HG02610 (cell line): Measurements from ENCODE around the gene IL18RAP.

Source experiments
- ATAC-seq: cut with Tn5 transposase; IDR thresholded peaks from one replicate; pipeline ENCODE4 v1.9.1; 2021; ENCODE audit warnings: mild to moderate bottlenecking, moderate library complexity; ENCODE audit not compliant: unreplicated experiment

Gene IL18RAP

DNA sequence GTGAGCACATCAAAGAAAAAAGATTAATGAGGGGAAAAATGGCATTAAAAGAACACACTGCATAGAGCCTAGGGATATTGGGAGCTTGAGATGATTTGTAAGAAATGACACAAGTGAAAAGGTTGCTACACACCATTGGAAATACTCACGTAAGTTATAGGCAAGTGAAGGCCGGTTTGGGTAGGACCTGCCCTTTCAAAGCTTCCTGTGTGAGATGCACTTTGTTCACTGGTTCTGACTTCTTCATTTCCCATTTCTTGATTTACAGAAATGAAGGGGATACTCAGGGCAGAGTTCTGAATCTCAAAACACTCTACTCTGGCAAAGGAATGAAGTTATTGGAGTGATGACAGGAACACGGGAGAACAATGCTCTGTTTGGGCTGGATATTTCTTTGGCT lies at the start of gene IL18RAP:
Gene IL18RAP (plus strand): TSS at position 251 of the 400 bp plus-strand sequence. CDS start 118 bp downstream, at position 369.
- no peak for ATAC-seq

GRCh38 chr2:102376052-102376591 lies 46.8 kb upstream of the IL18RAP start:
- no peak for ATAC-seq

DNA sequence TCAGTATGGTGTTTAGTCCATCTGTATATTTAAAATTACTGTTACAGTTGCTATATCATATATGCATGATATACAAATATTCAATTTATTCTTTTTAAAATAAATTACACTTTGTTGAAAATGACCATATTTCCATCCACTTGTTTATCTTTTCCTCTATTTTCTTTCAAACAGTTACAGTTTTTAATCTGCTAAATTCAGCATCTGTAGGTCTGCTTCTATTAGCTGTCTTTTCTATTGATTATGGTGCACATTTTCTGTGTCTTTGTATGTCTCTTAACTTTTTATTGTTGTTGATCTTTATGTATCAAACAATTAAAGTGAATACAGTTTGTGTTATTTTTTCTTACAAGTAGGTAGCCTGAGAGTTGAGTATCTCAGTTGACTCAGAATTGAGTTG lies 39.2 kb upstream of the IL18RAP start:
- ATAC-seq = no peak

GRCh38 chr2:102385522-102385921 lies 37.4 kb upstream of the IL18RAP start:
- ATAC-seq = no peak

DNA sequence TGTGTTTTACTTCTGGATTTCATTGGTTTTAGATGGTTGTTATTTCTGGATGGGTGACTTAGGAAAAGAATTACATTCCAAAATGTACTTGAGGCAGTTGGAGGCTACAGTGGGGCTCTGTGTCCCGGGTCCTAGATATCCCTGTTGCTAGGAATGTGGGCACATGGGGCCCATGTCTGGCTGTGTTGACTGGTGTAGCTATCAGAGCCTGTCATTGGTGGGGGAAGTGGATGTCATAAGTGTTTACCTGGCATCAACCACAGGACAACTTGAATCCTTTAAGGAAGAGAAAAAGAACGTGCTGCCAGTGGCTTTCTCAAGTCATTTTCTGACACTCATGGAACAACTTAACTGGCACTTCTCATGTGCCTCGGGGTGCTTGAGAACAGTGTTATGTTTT lies 37.0 kb upstream of the IL18RAP start:
- no peak for ATAC-seq

- ATAC-seq = no peak
Observed at GRCh38 chr2:102386867-102387541, 36.0 kb upstream of the IL18RAP start.

- ATAC-seq = peak; percentile 81
Observed at GRCh38 chr2:102387763-102388546, 35.0 kb upstream of the IL18RAP start.

GRCh38 chr2:102391565-102391964 lies 31.4 kb upstream of the IL18RAP start:
- ATAC-seq = no peak

DNA sequence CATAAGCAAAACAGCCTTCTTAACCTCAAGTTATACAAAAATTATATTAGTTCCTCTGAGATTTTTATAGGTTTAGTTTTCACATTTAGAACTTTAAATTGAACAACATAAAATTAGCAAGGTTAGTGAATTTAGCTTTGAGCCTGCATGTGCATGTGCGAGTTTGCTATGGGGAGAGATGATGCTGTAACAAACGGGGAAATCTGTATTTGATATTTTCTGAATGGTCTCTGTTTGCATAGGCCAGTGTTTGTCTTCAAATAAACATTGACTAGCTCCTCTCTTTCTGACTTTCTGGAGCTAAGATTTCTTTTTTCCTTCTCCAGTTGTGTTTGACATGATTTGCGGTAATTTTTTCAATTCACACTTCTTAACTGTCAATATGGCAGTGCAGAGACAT lies 30.9 kb upstream of the IL18RAP start:
- no peak for ATAC-seq

GRCh38 chr2:102392942-102393341 lies 30.0 kb upstream of the IL18RAP start:
- no peak for ATAC-seq

DNA sequence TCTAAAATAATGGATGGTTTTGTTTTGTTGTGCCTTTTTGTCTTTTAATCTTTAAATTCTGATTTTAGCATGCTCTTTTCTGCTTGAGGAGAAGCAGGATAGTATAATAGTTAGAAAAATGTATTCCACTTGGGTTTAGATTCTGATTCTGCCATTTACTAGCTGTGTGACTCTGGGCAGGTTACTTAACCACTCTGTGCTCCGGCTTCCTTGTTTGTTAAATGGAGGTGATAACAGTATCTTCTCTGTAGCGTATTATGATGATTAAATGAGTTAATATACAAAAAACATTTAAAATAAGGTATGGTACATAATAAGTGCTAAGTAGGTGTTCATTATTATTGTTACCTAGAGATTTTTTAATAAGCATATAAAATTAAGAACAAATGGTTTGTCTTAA lies 26.9 kb upstream of the IL18RAP start:
- ATAC-seq = no peak

GRCh38 chr2:102397209-102397608 lies 25.8 kb upstream of the IL18RAP start:
- no peak for ATAC-seq

DNA sequence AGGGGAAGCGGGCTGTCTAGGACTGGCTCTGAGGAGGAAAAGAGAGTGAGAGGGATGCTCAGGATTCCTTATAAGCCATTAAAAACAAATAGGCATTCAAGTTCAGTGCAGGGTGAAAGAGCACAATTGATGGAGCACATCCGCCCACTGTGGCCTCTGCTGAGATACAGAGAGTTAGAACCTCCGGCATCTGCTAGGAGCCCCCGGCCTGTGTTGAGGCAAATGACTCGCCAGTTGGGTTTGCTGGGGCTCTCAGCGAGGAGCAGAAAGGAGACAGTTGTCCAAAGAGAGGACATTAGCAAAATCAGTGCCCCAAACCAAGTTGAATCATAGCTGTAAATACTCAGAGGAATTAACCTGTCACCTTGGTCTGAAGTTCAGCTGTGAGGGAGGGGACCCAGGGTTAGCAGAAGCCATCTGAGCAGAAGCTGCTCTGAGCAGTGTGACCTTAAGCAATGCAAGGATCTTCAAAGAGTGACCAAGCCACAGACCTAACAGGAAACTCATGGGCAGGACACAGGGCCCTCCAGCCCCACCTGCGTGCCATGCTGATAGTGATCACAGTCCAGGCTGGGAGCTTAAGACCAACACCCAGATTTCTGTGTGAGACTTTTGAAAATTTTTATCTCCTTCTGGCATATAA lies 23.3 kb upstream of the IL18RAP start:
- ATAC-seq = no peak

DNA sequence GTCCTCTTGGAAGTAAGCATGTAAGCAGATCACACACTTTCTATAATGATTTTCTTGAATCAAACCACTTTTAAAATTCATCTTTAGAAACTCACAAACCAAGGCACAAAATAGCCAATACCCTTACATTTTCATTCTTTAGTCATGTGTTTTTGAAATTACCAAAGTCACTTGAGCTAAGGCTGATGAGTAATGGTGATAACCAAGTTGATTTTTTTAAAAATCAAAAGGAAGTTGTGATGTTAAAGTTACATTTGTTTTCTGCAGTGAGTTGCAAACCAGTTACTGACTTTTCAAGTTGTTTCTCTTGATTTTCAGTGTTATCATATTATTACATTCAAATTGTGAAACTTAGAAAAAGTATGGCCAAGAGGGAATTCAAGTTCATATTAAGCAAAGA lies 21.5 kb upstream of the IL18RAP start:
- ATAC-seq = no peak

- ATAC-seq = no peak
Observed at GRCh38 chr2:102401865-102402264, 21.1 kb upstream of the IL18RAP start.

DNA sequence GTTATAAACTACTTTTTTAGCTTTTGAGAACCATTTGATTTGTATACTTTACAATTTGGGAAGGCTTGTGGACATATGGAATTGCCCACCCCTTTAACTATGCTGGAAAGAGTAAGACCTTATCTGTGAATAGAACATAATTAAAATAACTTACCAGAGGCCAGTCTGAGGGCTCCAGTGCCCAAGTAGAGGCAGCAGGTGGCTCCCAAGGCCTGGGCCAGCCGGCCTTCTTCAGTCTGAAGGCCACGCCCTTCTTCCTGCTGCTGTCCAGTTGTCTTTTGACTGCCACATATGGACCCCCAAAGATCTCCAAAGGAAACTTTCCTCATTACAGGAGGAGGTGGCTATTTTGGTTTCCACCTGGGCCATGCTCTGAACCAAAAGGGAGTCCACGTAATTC lies 12.0 kb upstream of the IL18RAP start:
- ATAC-seq = no peak

DNA sequence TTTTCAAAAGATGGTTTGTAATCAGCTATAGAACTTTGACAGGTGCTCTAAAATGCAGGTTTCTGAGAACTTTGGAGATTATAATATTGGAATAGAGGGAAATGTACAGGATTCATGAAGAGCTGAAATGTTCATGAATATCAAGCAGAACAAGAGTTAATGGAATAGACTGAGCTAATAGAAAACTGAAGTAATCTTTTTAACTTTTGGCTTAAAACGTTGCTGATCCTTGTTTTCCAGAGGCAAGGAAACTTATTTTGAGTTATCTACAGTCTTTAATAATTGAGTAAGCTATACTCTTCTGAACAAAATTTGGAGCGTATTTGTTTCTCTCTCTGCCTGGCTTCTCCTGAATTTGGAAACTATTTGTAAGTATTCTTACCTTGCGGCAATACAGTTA lies 10.8 kb upstream of the IL18RAP start:
- ATAC-seq = no peak

DNA sequence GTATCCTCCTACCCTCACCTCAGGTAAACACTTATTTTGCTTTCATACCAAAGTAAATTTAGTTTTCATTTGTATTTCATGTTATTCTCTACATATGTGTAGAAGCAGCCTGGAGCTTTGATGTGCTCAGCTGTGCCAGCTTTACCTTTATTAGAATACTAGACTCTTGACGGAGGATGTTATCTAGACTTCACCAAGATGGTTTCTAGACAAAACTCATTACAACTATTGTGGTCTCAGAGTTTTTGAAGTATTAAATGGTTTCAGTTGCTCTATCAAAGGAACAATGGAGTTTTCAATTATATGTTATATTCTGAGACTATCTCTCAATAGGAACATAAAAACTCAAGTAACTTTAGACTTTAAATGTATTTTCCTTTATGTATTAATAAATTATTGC lies 5.0 kb upstream of the IL18RAP start:
- ATAC-seq = peak; percentile 47

DNA sequence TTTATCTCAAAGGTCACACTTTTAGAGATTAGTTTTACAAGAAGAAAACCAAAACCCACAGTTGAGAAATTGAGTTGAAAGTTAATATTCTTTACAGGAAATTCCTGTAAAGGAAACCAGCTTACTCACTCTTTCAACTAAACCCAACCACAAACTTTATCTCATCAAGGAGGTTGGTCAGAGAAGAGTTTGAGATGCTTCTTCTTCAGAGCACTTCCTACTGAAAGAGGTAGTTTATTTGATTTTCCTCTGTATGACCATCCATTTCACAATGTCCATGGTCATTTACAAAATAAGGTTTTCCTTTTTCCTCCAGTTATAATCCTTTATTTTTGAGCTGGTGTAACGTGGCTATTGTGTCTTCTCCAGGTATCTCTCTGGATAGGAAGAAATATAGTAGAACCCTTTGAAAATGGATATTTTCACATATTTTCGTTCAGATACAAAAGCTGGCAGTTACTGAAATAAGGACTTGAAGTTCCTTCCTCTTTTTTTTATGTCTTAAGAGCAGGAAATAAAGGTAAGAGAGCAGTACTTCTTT lies 4.5 kb upstream of the IL18RAP start:
- ATAC-seq = peak; percentile 76

- ATAC-seq = no peak
Observed at GRCh38 chr2:102420290-102420689, 2.7 kb upstream of the IL18RAP start.
